ENCODE results near the gene IL4I1.
A peak's percentile ranks its signal among the peaks of the same experiment; 100 is the strongest.

Gene IL4I1

DNA sequence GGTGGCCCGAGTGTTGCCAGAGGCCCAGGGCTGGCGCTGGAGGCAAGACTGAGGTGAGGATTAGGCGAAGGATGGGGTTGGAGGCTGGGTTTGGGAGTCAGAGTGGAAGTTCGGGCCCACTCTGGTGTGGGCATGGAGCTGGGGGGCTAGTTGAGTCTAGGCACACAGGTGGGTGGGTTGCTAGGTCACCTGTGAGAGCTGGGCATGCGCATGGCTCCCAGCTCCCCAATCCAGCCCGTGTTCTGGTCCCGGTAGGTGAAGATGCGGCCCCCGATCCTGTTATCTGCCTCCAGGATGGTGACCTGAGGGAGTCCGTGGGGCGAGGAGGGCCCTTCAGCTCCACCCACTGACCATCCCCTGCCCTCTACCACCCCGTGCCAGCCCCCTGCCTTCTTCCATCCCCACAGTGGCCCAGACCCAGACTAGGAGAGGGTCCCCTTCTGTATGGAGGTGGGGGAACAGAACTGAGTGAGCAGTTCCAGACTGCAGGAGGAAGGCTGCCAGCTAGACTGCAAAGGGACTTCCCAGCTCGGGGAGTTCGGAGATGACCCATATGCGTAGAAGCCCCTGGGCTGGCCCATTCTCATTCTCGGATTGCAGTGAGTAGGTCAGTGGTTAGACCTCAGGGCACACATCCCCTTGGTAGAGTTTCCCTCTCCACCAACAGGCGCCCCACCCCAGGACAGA is 1.7 kb downstream of the IL4I1 start:
- DNase-seq (ENCODE audit: low spot score): no peak

DNA sequence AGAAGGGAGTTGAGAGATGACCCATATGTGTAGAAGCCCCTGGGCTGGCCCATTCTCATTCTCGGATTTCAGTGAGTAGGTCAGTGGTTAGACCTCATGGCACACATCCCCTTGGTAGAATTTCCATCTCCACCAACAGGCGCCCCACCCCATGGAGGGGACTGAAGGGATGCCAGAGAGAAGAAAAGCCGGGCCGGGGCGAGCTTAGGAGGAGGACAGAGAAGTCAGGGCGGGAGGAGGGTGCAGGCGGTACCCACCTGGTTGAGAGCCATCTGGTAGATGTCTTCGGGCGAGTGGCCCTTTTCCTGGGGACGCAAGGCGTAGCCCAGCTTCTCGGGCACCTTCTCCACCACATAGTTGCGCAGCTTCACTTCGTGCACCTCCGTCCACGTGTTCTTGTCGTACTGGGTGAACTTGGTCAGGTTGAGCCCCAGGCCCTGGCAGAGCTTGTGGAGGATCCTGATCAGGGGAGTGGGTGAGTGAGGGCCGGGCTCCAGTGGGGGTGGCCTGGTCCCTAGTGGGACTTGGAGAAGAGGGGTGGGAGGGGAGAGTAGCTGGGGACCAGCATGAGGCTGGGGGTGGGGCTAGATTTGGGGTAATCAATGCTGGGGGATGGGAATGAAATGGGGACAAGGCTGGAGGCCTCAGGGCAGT is 2.5 kb downstream of the IL4I1 start:
- no peak for DNase-seq (ENCODE audit: low spot score)

DNA sequence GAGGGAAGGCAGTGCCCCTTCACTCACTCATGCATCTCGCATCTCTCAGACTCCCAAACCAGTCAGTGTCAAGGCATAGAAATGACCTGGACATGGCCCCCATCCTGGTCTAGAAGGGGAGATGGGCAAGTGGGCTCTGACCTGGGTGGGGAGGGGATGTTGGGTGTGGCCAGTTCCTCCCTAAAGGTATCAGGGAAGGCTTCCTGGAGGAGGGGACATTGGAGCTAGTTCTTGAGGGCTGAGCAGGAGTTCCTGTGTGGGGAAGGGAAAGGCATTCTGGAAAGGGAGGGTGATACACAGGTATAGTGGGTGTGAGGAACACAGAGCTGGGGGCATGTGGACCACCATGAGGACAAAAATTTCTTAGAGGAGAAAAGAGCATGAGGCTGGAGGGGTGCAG is 4.0 kb downstream of the IL4I1 start:
- no peak for DNase-seq (ENCODE audit: low spot score)

DNA sequence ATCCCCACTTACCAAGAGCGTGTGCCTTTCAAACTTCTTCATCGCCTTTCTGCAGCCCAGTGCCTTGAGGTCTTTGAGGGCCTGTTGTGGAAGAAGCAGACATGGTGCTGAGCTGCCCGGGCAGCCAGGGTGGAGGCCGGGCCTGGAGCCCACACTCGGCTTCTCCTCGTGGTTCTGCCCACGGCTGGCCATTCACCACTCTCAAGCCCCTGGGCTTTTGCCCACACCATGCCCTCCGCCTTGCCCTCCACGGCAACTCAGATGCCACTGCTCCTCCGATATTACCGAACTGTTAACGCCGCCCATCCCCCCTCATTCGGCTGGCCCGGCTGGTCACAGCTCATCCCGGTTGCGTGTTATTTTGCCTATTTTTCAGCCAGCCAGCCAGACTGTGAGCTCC is 5.3 kb downstream of the IL4I1 start:
- DNase-seq (ENCODE audit: low spot score): no peak

DNA sequence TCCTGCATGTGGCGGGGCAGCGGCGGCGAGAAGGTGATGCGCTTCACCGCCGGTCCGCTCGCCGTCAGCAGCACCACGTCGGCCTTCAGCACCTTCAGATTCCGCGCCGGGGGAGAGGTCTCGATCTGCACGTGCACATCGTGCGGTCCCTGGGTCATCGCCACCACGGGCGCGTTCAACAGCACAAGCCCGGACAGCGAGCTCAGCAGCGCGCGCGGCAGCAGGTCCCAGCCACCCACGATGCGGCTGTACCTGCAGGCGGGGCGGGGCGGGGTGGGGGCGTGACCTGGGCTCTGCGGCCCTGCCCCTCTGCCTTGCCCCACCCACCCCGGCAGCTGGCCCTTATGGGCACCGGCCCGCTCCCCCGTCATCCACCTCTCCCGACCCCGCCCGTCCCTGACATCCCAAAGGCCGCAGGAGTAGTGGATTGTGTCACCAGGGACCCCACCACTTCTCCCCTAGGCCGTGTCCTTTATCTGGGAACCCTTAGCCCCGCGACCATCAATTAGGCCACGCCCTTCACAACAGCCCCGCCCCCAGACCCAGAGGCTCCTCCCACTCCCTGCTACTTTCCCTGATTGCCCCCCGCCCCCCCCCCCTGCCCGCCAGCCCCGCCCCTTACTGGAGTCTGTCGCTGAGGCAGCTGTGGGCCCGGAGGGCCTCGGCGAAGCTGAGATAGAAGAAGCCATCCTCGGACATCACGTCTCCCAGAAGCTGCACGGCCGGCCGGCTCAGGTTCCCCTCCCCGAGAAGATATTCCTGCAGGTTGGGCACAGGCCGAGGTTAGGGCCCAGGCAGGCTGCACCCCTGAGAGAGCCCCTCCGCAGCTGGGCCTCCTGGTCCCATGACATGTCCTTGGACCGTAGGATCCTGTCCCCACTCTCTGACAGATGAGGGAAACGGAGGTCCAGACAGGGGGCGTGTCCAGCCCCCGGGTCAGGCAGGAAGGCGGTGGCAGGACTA is 6.1 kb downstream of the IL4I1 start:
- DNase-seq (ENCODE audit: low spot score): no peak

DNA sequence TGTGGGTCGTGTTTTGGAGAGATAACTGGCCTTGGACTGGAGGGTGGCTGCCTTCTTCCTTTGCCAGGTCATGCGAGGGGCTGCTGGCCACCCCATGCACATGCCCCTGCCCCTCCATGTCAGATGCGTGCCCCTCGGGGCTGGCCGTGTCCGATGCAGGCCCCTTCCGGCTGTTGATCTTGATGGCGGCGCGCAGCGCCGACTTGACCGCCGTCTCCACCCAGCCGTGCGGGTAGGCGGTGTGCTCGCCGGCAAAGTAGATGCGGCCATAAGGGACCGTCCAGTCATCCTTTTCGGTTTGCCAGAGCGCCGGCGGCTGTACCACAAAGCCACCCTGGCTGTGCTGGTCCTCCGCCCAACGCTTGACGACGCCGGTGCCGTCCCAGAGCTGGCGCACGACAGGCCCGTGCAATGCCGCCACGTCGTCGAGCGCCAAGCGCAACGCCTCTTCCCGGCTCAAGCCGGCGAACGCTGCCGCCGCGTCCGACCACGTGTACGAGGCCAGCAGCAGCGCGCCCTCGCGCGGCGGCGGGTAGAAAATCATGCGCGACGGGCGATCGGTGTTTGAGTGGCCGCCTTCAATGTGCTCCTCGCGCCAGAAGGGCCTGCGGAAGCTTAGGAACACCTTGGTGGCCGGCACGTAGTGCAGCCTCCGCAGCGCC is 6.9 kb downstream of the IL4I1 start:
- peak; percentile 46 for DNase-seq (ENCODE audit: low spot score)

DNA sequence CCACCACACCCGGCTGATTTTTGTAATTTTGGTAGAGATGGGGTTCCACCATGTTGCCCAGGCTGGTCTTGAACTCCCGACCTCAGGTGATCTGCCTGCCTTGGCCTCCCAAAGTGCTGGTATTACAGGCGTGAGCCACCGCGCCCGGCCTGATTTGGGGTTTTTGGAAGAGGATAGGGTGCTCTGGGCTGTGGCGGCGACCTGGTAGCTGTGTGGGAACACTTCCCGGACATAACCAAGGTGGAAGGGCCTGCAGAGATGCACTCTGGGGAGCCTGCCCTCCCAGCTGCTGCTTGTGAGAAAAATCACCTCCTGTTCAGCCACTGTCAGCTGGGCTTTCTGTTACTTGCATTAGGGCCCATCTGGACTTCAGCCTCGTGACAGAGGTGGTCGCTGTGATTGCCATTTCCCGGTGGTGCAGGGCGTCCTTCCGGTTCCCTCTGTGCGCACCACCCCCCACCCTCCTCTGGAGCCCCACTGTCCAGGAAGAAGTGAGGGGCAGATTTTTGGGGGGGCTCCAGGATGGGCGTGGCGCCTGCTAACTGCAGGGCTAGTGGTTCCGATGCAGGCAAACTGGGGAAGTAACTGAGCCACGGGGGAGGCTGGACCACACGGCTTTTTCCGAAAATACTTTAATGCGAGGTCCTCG is 7.5 kb downstream of the IL4I1 start:
- DNase-seq (ENCODE audit: low spot score): no peak

DNA sequence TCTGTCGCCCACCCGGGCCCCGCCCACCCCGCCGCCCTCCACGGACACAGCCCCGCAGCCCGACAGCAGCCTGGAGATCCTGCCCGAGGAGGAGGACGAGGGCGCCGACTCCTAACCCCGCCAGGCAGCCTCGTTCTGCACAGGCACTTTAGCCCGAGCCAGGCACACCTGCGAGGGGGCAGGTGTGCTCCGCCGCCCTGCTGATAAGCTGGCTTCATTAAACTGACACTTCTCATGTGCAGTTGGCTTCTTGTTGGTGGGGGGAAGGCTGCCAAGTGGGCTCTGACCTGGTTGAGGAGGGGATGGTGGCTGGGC is 8.2 kb downstream of the IL4I1 start:
- DNase-seq (ENCODE audit: low spot score): no peak

DNA sequence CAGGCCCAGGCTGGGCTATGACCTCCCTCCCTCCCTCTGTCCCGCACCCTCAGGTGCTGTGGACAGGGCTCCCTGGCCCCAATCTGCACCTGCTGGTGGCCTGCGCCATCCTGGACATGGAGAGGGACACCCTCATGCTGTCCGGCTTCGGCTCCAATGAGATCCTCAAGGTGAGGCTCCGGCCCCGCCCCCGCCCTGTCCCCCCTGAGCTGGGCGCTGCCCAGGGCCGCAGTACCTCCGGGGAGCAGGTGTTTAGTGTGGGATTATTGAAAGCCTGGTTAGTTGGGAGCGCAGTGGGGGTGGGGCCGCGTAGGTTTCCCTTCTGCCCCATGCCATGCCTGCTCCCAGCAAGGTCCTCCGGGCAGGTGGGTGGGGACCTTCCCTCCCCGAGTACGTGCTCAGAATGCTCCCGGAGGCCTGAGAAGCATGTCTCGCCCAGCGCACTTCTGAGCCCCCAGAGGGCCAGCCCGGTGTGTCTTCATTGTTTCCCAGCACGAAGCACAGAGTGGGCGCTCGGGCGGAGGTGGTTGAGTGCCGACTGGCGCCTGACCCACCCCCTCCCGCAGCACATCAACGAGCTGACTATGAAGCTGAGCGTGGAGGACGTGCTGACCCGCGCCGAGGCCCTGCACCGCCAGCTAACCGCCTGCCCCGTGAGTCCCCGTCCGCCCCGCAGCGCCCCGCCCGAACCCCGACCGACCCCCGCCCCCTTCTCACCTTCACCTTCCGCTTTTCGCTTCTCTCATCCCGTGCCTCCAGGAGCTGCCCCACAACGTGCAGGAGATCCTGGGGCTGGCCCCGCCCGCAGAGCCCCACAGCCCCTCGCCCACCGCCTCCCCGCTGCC is 8.8 kb downstream of the IL4I1 start:
- no peak for DNase-seq (ENCODE audit: low spot score)

DNA sequence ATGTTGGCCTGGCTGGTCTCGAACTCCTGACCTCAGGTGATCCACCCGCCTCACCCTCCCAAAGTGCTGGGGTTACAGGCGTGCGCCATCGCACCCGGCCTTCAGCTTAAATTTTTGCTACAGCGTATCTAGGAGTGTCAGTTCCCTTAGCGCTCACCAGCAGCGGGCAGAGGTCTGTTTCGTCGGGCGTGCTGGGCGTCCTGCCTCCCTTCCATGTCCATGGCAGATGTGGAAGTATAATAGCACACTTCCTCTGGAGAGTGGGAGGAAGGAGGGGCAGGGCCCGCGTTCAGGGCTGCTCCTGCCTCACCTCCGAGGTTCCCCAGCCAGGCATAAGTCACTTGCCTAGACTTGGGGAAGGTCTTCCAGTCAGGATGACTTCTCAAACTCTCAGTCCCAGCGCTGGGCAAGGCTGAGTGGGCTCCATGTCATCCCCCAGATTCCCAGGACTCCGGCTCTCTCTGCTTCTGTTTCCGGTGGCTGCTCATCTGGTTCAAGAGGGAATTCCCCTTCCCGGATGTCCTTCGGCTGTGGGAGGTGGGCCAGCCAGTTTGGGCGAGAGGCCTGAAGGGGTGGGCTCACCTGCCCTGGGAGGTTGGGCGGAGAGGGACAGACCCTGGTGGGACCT is 9.5 kb downstream of the IL4I1 start:
- no peak for DNase-seq (ENCODE audit: low spot score)

DNA sequence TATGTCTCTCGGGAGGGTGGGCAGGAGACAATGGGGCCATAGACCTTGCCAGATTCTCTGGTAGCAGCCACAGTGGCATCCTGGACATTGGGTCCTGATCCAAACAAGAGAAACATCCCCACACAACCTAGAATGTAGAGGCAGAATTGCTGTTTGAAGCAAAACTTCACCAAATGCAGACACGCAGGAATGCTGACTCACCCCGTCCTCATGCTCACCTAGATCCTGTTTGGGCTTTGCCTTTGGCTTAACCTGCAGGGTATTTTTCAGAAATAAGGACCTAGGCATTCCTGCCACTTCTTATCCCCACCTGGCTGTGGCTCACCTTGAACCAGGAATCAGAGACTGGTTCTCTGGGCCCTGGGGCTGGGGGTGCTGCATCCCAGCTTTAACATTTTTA is 11.9 kb downstream of the IL4I1 start:
- DNase-seq (ENCODE audit: low spot score): no peak

DNA sequence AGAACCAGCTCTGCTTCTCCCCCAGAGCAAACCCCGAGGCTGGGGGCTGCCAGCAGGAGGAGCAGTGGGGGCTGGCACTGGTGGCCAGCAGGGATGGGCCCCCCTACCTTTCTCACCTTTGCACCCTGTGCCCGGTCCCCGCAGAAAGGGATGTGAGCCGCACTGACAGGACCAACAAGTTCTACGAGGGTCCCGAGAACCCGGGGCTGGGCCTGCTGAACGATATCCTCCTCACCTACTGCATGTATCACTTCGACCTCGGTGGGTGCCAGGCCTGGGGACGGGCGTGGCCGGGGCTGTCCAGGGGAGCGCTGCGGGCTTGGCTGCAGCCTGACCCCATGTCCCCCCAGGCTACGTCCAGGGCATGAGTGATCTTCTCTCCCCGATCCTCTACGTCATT is 12.6 kb downstream of the IL4I1 start:
- DNase-seq (ENCODE audit: low spot score): no peak

DNA sequence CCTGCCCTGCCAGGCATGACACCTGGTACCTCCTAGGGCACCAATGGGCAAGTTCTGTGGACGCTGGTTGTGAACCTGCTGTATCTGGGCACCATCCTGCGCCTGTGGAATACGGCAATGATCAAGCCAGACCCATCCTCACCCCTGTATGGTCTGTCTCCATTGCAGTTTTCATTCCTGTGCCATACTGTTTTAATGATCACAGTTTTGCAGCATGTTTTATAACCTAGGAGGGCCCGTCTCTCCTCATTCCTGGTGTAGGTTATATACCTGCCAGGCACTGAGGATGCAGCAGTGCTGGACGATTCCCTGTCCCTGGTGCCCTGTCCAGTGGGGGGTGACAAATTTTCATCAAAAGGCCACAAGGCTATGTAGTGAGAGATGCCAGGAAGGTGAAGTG is 13.6 kb downstream of the IL4I1 start:
- no peak for DNase-seq (ENCODE audit: low spot score)

DNA sequence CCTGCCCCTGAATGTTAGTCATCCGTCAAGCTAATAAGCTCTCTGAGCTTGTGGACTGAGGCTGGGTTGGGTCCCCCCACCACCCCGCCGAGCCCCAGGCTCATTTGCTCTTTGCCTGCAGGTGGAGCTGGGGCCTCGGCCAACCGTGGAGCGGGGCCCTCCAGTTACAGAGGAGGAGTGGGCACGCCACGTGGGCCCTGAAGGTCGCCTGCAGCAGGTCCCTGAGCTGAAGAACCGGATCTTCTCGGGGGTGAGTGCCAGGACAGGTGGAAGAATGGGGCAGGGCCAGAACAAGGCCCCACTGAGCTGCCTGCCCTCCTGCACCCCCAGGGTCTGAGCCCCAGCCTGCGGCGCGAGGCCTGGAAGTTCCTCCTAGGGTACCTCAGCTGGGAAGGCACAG is 14.0 kb downstream of the IL4I1 start:
- DNase-seq (ENCODE audit: low spot score): no peak

DNA sequence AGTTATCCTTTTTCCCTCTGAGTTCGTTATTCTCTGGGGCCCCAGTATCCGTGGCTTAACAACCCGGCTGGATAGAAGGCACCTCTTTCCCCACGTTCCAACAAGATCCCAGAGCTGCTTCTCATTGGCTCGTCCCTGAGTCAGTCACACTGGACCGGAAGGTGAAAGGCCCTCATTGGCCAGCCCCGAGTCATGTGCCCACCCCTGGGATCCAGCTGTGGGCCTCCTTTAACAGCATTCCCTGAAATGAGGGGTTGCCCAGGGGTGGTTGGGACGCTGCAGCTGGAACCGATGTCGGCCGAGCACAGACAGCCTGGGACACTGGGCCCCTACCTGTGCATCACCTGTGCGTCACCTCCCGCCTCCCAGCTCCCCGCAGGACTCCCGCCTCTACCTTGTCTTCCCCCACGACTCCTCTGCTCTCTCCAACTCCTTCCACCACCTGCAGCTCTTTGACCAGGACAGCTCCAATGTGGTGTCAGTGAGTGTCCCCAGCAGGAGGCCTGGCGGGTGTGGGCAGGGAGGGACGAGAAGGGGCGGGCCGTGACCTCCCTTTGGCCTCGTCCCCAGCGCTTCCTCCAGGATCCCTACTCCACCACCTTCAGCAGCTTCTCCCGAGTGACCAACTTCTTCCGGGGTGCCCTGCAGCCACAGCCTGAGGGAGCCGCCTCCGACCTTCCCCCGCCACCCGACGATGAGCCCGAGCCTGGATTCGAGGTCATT is 14.9 kb downstream of the IL4I1 start:
- DNase-seq (ENCODE audit: low spot score): no peak

DNA sequence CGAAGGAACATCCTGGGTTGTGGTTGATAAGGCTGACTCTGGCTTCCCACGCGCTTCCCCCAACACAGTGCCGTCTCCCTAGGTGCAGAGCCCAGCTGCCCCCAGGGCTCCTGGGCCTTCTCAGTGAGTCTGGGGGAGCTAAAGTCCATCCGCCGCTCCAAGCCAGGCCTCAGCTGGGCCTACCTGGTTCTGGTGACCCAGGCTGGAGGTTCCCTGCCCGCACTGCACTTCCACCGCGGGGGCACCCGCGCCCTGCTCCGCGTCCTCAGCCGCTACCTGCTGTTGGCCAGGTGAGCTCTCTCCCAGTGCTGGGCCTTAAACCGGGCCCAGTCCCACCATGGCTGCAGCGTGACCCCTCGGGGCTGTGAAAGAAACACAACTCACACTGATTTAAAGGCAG is 15.5 kb downstream of the IL4I1 start:
- no peak for DNase-seq (ENCODE audit: low spot score)

DNA sequence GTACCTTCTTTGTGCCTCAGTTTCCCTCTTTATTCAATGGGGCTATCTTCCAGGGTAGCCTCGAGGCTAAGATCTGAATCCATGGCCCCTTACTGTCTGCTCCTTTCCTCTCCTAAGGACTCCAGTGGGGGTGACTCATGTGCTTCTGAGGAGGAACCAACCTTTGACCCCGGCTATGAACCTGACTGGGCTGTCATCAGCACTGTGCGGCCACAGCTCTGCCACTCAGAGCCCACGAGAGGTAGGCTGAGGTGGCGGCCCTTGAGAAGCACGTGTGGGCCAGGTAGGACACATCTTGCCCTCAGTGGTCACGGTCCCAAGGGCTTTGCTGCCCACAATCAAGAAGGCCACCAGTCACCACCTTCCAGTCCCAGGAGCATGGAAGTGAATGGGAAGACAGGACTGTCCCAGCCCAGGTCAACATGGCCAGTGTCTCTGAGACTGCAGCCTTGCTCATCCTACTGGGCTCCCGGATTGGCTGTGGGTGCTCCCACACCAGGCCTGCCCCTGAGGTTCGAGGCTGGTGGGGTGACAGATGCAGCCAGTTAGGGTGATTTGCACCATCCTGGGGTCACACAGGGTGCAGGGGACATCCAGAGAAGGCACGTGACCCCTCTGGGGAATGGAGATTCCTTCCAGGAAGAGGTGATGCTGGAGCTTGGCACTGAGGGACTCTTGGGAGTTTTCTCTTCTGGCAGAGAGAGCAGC is 16.4 kb downstream of the IL4I1 start:
- no peak for DNase-seq (ENCODE audit: low spot score)

DNA sequence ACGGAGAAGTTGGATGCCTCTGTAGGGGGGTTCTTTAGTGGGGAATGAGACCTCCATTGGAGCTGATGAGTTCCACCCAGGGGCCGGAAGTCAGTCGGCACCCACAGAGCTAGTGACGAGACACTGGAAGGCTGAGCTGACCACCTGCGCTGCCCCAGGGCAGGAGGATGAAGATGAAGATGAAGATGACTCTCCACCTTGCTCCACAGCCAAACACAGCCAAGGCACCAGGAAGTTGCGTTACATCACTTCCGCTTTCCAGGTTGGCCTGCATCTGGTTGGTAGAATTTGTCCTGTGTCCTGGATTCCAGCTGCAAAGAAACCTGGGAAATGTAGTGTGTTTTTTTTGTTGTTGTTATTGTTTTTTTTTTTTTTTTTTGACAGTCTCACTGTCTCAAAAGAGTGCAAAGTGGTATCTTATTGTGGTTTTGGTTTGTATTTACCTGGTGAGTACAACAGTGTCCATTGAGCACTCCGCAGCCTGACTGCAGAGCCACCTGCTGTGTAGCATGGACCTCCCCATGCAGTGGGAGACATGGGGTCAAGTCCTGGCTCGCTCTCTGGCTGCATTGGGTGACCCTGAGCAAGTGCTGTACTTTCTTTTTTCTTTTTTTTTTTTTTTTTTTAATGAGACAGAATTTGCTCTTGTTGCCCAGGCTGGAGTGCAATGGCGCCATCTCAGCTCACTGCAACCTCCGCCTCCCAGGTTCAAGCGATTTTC is 17.3 kb downstream of the IL4I1 start:
- DNase-seq (ENCODE audit: low spot score): no peak

DNA sequence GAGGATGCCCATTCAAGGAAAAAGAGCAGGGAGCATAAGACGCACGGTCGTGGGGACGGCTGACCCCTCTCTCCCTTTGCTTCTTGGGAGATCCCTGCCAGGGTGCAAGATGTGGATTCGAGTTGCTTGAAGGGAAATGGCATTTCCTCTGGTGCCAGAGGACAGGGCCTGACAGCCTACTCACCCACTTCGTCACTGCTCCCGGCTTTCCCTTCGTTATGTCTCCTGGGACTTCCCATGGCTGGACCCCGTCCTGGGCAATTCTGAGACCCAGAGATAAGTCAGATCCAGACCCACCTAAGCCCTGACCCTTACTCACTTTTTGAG is 18.0 kb downstream of the IL4I1 start:
- DNase-seq (ENCODE audit: low spot score): no peak

Measured in globus pallidus (tissue), 1 donor.